HUES6 (cell line): ENCODE data around the gene SEMA3B.

Source experiments
- H3K27ac ChIP-seq: 2 replicates; pipeline ENCODE4 v1.7.0; 2013; ENCODE audit warnings: low read depth, mild to moderate bottlenecking, low read length, inconsistent platforms
- H3K27me3 ChIP-seq: 2 replicates; pipeline ENCODE4 v1.6.1; 2013; ENCODE audit warnings: low read length; ENCODE audit not compliant: control insufficient read depth, insufficient read depth
- H3K36me3 ChIP-seq: 2 replicates; pipeline ENCODE4 v1.6.1; 2013; ENCODE audit warnings: low read length; ENCODE audit not compliant: control insufficient read depth, insufficient read depth
- H3K4me1 ChIP-seq: 2 replicates; pipeline ENCODE4 v1.6.1; 2013; ENCODE audit warnings: low read length; ENCODE audit not compliant: control insufficient read depth, insufficient read depth
- H3K4me3 ChIP-seq: 2 replicates; pipeline ENCODE4 v1.5.1; 2013; ENCODE audit warnings: low read depth, low read length
- H3K9ac ChIP-seq: one replicate; pipeline ENCODE4 v1.6.1; 2013; ENCODE audit warnings: mild to moderate bottlenecking, low read length
- H3K9me3 ChIP-seq: 2 replicates; pipeline ENCODE4 v1.6.1; 2013; ENCODE audit warnings: low read depth, low read length; ENCODE audit not compliant: control insufficient read depth, insufficient read depth

The SEMA3B gene

DNA sequence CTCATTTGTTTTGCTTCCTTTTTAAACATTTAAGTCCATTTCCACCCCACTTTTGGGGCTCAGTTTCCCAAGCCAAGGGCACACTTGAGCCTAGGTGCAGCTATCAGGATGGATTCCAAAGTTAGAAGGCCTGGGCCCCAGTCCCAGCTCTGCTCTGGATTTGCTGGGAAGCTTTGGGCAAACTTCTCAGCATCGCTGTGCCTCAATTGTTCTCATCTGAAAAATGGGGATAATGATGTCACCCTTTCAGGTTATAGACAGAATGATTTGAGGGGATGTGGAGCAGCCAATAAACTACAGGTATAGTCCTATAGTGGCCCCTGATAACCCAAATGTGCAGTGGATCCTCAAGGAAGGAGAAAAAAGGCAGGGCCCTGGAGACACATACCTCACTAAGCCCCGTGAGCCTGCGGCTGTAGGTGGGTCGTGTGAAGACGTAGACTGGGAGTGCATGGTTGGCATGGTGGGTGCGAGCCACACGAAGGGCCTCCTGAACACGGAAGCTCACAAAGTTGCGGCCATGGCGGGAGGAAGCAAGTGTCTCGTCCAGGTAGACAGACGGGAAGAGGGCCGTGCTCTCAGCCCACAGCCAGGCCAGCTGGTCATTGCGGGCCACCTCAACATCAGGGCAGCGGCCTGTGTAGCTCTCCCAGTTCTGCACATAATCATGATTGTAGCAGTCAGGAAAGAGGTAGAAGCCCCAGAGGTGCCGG, 50.4 kb downstream of the SEMA3B start:
- Histone ChIP-seq H3K9ac (no peak overlapping the region), H3K27me3 (no peaks in the 10 kb centered on the region), H3K27ac (no peak overlapping the region), H3K9me3 (no peaks in the 10 kb centered on the region), H3K36me3 (peaks cover 46% of the 10 kb centered on the region), H3K4me3 (peak overlapping the region; percentile 76; the same call in 1 of the 2 replicates), H3K4me1 (peaks cover 36% of the 10 kb centered on the region)

DNA sequence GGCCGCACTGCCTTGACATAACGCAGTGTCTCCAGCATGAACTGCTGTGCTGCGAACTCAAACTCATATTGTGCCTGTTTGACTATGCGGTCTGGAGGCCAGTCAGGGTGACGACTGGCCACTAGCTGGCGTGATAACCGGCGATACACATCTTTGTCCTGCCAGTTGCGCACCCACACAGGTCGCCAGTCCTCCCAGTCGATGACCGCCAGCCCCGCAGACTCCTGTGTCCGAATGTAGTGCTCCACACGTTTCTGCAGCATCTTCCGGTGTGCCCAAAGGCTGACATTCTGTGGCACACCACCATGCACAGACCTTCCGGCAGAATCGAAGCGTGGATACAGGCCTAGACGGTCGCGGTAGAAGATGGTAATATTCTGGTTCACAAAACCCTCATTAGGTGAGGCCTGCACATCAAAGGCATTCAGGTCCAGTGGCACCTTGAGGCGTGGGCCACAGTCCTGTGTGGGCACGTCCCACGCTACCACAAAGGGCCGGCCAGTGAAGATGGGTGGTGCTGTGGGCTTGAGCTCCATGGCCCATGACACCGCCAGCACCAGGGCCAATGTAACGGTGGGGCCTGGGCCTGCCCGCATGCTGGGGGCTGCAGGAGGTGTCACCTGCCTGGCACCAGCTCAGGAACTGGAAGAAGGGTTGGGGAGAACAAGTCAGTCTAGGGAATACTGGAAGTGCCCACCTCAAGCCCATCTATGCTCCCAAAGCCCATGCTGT, 51.1 kb downstream of the SEMA3B start:
- peaks cover 38% of the 10 kb centered on the region for H3K4me1 ChIP-seq
- peaks cover 45% of the 10 kb centered on the region for H3K36me3 ChIP-seq
- H3K9me3 ChIP-seq, result no peaks in the 10 kb centered on the region
- peak overlapping the region; percentile 100 for H3K9ac ChIP-seq
- H3K27me3 ChIP-seq, result no peaks in the 10 kb centered on the region
- H3K4me3 ChIP-seq, result peak overlapping the region; percentile 76
- no peak overlapping the region for H3K27ac ChIP-seq

DNA sequence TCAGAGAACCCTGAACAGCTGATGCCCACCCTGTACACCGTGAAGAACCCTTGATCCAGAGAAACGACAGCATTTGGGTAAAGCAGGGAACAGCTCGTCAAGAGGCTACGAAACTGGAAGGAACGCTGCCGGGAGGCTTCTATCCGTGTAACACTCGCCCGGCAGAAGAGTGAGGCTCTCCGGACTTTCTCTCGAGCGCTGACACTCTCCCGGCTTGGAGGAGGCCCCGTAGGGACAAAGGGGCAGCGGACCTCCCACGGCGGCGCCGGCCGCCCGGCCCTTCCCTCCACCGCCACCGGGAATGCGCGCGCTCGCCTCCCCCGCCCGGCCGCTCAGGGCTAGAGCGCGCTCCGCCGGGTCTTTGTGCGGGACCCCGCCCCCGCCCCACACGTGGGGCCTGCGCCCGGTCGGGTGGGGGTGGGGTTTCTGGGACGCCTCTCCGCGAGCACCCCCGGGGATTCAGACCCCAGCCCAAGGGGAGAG, 51.9 kb downstream of the SEMA3B start:
- H3K4me1 ChIP-seq, result peaks cover 38% of the 10 kb centered on the region
- H3K36me3 ChIP-seq, result peaks cover 45% of the 10 kb centered on the region

DNA sequence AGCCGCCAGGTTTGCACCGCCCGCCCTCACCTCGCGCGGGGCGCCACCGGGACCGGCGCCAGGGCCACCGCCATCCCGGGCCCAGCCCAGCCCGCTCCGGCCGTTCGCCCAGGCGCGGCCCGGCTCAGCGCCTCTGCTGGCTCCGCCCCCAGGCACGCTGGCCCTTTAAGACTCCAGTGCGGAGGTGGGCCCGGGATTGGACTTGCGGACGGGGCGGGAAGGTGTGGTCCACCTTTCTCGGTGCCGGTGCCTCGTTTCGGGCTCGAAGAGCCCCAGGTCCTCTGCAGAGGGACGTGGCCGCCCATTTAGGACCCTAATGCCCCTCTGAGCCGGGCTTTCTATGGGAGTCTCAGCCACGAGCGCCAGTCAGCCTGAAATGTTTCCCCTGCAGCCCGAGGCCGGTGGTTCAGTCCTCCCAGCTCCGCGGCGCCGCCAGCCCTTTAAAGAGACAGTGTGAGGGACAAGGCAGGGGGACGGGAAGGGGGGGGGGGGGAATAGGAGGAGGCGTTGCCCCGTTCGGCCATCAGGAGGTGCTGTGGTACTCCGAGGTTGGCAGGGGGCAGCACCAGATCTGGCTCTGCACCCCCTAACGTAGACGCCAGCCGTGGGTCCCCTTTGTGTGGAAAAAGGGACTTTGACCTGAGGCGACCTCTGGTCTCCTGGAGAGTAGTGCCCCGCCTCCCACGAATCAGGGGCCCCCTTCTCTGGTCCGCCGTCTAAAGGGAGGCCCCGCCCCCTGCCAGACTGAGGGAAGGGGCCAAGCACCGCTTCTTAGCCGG, 52.6 kb downstream of the SEMA3B start:
- peaks cover 37% of the 10 kb centered on the region for H3K4me1 ChIP-seq

More for the DNA sequence above, 51.9 kb downstream of the SEMA3B start:
- peak overlapping the region; percentile 76 for H3K4me3 ChIP-seq
- H3K9ac ChIP-seq, result peak overlapping the region; percentile 100
- no peaks in the 10 kb centered on the region for H3K27me3 ChIP-seq
- no peaks in the 10 kb centered on the region for H3K9me3 ChIP-seq
- H3K27ac ChIP-seq, result peak overlapping the region; percentile 100

DNA sequence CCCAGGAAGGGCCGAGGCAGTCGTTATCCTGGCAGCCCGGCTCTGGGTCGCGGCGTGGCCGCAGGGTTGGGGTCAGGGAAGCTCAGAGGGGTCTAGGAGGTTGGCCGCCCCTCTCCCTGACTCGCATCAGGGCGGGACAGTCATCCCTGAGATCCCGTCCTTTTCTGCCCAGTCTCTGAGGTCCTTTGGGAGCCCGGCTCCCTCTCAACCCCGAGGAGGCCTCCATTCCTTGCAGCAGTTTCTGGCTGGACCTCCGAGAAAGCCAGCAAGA, 53.1 kb downstream of the SEMA3B start:
- peaks cover 41% of the 10 kb centered on the region for H3K36me3 ChIP-seq
- peaks cover 32% of the 10 kb centered on the region for H3K4me1 ChIP-seq
- H3K9me3 ChIP-seq, result no peaks in the 10 kb centered on the region
- peak overlapping the region; percentile 100 for H3K27ac ChIP-seq
- H3K9ac ChIP-seq, result peak overlapping the region; percentile 100
- H3K4me3 ChIP-seq, result peak overlapping the region; percentile 76
- no peaks in the 10 kb centered on the region for H3K27me3 ChIP-seq

More for the DNA sequence above, 52.6 kb downstream of the SEMA3B start:
- H3K9ac ChIP-seq, result peak overlapping the region; percentile 100
- H3K27me3 ChIP-seq, result no peaks in the 10 kb centered on the region
- H3K36me3 ChIP-seq, result peaks cover 45% of the 10 kb centered on the region
- peak overlapping the region; percentile 100 for H3K27ac ChIP-seq
- no peaks in the 10 kb centered on the region for H3K9me3 ChIP-seq
- peak overlapping the region; percentile 76 for H3K4me3 ChIP-seq

DNA sequence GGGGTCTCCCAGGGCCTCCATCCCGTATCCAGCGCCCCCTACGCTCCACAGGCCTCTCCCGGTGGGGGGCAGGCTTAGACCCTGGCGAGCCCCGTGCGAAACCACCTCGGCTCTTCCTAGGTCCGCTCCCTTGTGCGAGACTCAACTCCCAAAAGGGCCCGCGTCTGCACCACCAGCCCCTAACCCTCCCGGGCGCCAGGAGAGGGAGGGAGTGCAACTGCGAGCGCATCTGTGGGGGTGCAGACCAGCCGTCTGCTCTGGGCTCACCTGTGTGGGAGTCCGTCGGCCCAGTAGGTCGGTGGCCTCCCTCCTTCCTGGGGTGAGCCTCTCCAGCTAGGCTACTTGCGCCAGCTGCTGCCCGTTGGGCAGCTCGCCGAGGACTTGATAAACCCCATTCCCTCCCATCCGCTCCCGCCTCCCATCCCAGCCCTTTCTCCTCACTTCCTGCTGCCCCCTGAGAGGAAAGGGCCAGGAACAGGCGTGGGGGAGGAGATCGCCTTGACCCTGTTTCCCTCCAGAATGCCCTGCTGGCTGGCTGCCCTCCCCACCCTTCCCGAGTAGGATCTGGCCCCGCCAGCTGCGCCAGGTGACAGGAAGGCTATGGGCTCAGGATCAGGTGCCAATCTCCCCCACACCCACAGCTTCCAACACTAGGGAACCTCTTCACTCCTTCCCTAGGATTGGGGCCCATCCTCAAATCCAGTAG, 53.6 kb downstream of the SEMA3B start, which contains the start of gene HYAL2:
Gene HYAL2, minus strand, starts transcription at position 360 of the 706 bp plus-strand sequence. CDS start 2,256 bp downstream, outside the sequence.
- Histone ChIP-seq H3K4me1 (peaks cover 32% of the 10 kb centered on the region), H3K9me3 (no peaks in the 10 kb centered on the region), H3K27me3 (no peaks in the 10 kb centered on the region), H3K9ac (peak within 1 kb of the TSS; percentile 100), H3K4me3 (peak within 1 kb of the TSS; percentile 76), H3K27ac (peak within 1 kb of the TSS; percentile 100), H3K36me3 (peaks cover 36% of the 10 kb centered on the region)

DNA sequence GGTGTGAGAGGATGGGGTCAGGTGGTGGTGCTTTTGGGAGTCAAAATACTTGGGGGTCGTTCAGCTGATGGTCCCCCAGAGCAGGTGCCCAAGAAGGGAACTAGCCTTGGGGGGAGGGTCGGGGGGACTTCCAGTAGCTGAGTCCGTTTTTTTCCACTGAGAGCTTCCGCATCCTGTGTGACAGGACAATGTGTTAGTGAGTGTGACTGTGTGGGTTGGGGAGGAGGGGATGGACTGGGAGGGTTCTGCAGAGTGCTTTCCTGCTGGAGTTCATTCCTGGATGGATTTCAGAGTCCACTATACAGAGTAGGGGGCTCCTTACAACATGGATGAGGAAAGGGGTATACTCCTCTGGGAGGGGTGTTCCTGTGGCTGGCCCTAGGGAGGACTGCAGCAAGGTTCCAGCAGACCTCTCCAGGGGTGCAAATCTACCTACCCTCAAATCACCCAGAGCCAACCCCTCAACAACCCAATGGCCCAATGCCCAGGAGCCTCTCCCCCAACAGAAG, 54.2 kb downstream of the SEMA3B start:
- Histone ChIP-seq H3K9me3 (no peaks in the 10 kb centered on the region), H3K27me3 (no peaks in the 10 kb centered on the region), H3K27ac (no peak overlapping the region), H3K9ac (peak overlapping the region; percentile 100), H3K4me1 (peaks cover 32% of the 10 kb centered on the region), H3K4me3 (peak overlapping the region; percentile 76), H3K36me3 (peaks cover 32% of the 10 kb centered on the region)

DNA sequence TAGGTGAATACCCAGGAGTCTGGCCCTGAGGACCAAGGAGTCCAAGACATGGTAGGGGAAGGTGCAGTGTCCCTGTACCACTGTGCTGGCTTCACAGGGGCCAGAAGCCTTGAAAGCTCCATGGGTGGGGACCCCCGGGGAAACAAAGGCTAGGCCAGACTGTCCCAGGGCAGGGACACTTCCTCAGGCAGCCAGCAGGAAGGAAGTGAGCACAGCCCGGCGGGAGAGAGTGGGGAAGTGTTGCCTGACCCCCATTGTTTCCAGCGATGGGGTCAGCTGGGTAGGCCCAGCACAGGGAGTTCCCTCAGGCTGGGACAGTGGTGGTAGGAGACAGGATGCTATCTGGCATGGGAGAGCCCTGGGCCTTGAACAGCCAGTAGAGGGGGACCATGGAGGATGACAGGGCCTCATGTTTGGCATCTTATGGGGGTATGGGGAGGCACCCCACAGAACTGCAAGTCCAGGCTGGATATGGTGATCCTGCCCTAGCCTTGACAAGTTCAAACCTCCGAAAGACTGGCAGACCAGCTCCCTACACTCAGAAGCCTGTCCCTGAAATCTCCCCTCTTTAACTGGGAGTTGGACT, 54.8 kb downstream of the SEMA3B start:
- H3K9me3 ChIP-seq, result no peaks in the 10 kb centered on the region
- H3K27me3 ChIP-seq, result no peaks in the 10 kb centered on the region
- H3K4me1 ChIP-seq, result peaks cover 32% of the 10 kb centered on the region
- peaks cover 26% of the 10 kb centered on the region for H3K36me3 ChIP-seq
- H3K4me3 ChIP-seq, result no peak overlapping the region
- no peak overlapping the region for H3K9ac ChIP-seq
- no peak overlapping the region for H3K27ac ChIP-seq

DNA sequence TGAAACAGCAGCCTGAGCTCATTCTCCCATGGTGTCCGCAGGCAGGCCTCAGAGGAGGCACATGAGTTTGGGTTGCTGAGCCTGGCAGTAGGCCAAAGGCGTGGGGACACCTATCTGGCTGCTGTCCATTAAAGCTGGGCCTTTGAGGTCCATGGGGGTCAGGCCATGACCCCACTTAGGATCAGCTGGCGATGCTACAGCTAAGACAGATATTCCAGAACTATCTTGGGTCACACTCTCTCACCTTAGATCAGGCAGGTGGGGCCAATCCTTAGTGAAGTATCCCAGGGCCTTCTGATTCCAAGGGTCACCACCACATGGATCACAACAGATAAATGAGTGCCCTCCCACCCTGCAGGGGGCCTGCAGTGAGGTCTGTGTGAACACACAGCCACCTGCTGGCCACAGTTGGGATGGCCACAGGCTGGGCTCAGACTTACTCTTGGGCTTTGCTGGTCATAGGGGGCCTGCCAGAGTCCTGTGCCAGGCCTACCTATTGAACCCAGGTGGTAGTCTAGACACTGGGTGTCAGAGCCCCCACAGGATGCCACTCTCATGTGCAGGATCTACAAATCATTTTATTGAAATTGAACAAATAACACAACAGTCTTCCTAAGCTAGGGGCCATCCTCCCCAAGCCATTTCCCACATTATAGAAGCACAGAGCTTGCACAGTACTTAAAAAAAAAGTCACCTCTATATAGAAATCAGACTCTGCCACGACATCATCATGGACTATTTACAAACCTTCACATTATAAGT, 55.6 kb downstream of the SEMA3B start:
- Histone ChIP-seq H3K27me3 (no peaks in the 10 kb centered on the region), H3K4me1 (peaks cover 31% of the 10 kb centered on the region), H3K9me3 (no peaks in the 10 kb centered on the region), H3K4me3 (no peak overlapping the region), H3K9ac (no peak overlapping the region), H3K36me3 (peaks cover 21% of the 10 kb centered on the region), H3K27ac (no peak overlapping the region)
